ENCODE data around the gene EVX2.

EVX2 gene

GRCh38 chr2:176092270-176093144 is 8.7 kb upstream of the EVX2 start, which contains the start of gene HOXD13:
Gene HOXD13 (plus strand): TSS chr2:176092721. CDS start chr2:176092891, 170 bp downstream.
- no peak within 1 kb of the TSS for H3K27ac ChIP-seq
- no peak; the same call in 1 of the 2 replicates for TF ChIP-seq CTCF (IDR thresholded peaks at IDR 0.05)

GRCh38 chr2:176091329-176092258 is 7.8 kb upstream of the EVX2 start:
- no peak for TF ChIP-seq CTCF (IDR thresholded peaks at IDR 0.05)
- no peak for TF ChIP-seq ZFX (IDR thresholded peaks at IDR 0.05; ENCODE audit: borderline replicate concordance)
- H3K27ac ChIP-seq: no peak overlapping the region

- H3K27ac ChIP-seq: no peak overlapping the region
- TF ChIP-seq ZFX (IDR thresholded peaks at IDR 0.05; ENCODE audit: borderline replicate concordance) (no peak), CTCF (IDR thresholded peaks at IDR 0.05) (no peak)
Measured at GRCh38 chr2:176090862-176091261, 7.1 kb upstream of the EVX2 start.

GRCh38 chr2:176089843-176090395 is 6.2 kb upstream of the EVX2 start:
- H3K27ac ChIP-seq: no peak overlapping the region
- no peak for TF ChIP-seq CTCF (IDR thresholded peaks at IDR 0.05)
- no peak for TF ChIP-seq ZFX (IDR thresholded peaks at IDR 0.05; ENCODE audit: borderline replicate concordance)

- no peak overlapping the region for H3K27ac ChIP-seq
- TF ChIP-seq ZFX (IDR thresholded peaks at IDR 0.05; ENCODE audit: borderline replicate concordance) (no peak), CTCF (IDR thresholded peaks at IDR 0.05) (no peak)
Measured at GRCh38 chr2:176088937-176089842, 5.4 kb upstream of the EVX2 start.

Measured in 22Rv1 (cell line).